Trophoblast cell (in vitro differentiated cells and primary cell): ENCODE measurements around the gene PSMD5.

Source experiments
- DNase-seq, 2 donors: peaks; one replicate each; pipeline ENCODE4 v3.0.0-alpha.2; 2016
- H2AFZ ChIP-seq: 2 replicates; pipeline ENCODE4 v1.6.1; 2013; ENCODE audit warnings: low read length, moderate library complexity, mild to moderate bottlenecking; ENCODE audit not compliant: insufficient read depth, poor library complexity
- H2AK5ac ChIP-seq: 2 replicates; pipeline ENCODE4 v1.6.1; 2013; ENCODE audit warnings: mild to moderate bottlenecking, low read length
- H2BK120ac ChIP-seq: 2 replicates; pipeline ENCODE4 v1.6.1; 2013; ENCODE audit warnings: low read length, mild to moderate bottlenecking, moderate library complexity; ENCODE audit not compliant: insufficient read depth, poor library complexity
- H2BK12ac ChIP-seq: 2 replicates; pipeline ENCODE4 v1.6.1; 2013; ENCODE audit warnings: mild to moderate bottlenecking, low read length, moderate library complexity
- H2BK5ac ChIP-seq: 2 replicates; pipeline ENCODE4 v1.6.1; 2013; ENCODE audit warnings: low read length, low read depth, moderate library complexity, mild to moderate bottlenecking; ENCODE audit not compliant: poor library complexity
- H3K14ac ChIP-seq: 2 replicates; pipeline ENCODE4 v1.6.1; 2013; ENCODE audit warnings: mild to moderate bottlenecking, low read length
- H3K18ac ChIP-seq: 2 replicates; pipeline ENCODE4 v1.6.1; 2013; ENCODE audit warnings: mild to moderate bottlenecking, low read length
- H3K23ac ChIP-seq: 2 replicates; pipeline ENCODE4 v1.6.1; 2013; ENCODE audit warnings: low read length
- H3K27ac ChIP-seq: 2 replicates; pipeline ENCODE4 v1.5.1; 2013; ENCODE audit warnings: low read depth, mild to moderate bottlenecking, inconsistent platforms, low read length, moderate library complexity
- H3K27me3 ChIP-seq: 2 replicates; pipeline ENCODE4 v1.6.1; 2013; ENCODE audit warnings: inconsistent platforms, mild to moderate bottlenecking, low read length, moderate library complexity; ENCODE audit not compliant: insufficient read depth
- H3K36me3 ChIP-seq, 2 experiments: 1 replicate in 1 of 2; 2 replicates in 1 of 2; pipeline ENCODE4 v1.6.1; 2013; ENCODE audit warnings: low read length in 2 of 2, mild to moderate bottlenecking in 2 of 2, moderate library complexity in 1 of 2; ENCODE audit not compliant: insufficient read depth in 2 of 2, control insufficient read depth in 1 of 2
- H3K4ac ChIP-seq: 2 replicates; pipeline ENCODE4 v1.6.1; 2013; ENCODE audit warnings: low read depth, mild to moderate bottlenecking, low read length, moderate library complexity
- H3K4me1 ChIP-seq, 2 experiments: 1 replicate in 1 of 2; 2 replicates in 1 of 2; pipeline ENCODE4 v1.6.1; 2013; ENCODE audit warnings: low read length in 2 of 2, mild to moderate bottlenecking in 2 of 2, moderate library complexity in 1 of 2; ENCODE audit not compliant: insufficient read depth in 2 of 2, control insufficient read depth in 1 of 2
- H3K4me2 ChIP-seq: 2 replicates; pipeline ENCODE4 v1.6.1; 2013; ENCODE audit warnings: inconsistent platforms, mild to moderate bottlenecking, low read length, moderate library complexity
- H3K4me3 ChIP-seq: 2 replicates; pipeline ENCODE4 v1.5.1; 2013; ENCODE audit warnings: mild to moderate bottlenecking, low read depth, low read length, inconsistent platforms
- H3K79me1 ChIP-seq: one replicate; pipeline ENCODE4 v1.6.1; 2013; ENCODE audit warnings: low read length
- H3K79me2 ChIP-seq: 2 replicates; pipeline ENCODE4 v1.6.1; 2013; ENCODE audit warnings: low read length, mild to moderate bottlenecking; ENCODE audit not compliant: control insufficient read depth, insufficient read depth, poor library complexity
- H3K9ac ChIP-seq: 2 replicates; pipeline ENCODE4 v1.6.1; 2013; ENCODE audit warnings: mild to moderate bottlenecking, low read length
- H3K9me3 ChIP-seq: 2 replicates; pipeline ENCODE4 v1.6.1; 2013; ENCODE audit warnings: low read depth, mild to moderate bottlenecking, control low read depth, inconsistent platforms, low read length; ENCODE audit not compliant: insufficient read depth
- H4K12ac ChIP-seq: 2 replicates; pipeline ENCODE4 v1.6.1; 2013; ENCODE audit warnings: low read depth, mild to moderate bottlenecking, low read length, moderate library complexity
- H4K8ac ChIP-seq: 2 replicates; pipeline ENCODE4 v1.6.1; 2013; ENCODE audit warnings: low read depth, mild to moderate bottlenecking, low read length, moderate library complexity
- H4K91ac ChIP-seq: one replicate; pipeline ENCODE4 v1.6.1; 2013; ENCODE audit warnings: low read depth, mild to moderate bottlenecking, low read length, moderate library complexity
- WGBS: extraction: QIAGEN DNeasy Blood & Tissue Kit; methylation state at CpG from one replicate; pipeline ENCODE4 v1.1.7; 2013; ENCODE audit warnings: missing lambda C conversion rate; ENCODE audit not compliant: insufficient read length, insufficient coverage; ENCODE audit errors: extremely low coverage; 5-methylcytosine and 5-hydroxymethylcytosine counted together

Gene PSMD5

DNA sequence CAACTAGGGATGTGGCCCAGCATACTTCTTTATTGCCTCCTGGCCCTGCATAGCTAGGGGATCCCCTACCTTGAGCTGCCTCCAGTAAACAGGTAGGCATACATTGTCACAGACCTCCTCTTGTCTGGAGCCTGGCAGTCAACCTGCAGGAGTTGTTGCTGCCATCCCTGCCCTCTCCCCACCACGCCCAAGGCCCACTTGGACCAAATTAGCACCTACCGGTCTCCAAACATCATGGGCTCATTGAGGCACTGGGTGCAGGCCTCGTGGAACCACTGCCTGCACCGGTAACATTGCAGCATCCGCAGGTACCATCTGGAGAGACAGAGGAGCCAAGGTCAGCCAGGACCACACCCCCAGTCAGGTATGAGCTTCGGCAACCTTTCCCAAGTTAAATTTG lies 23.9 kb upstream of the PSMD5 start:
- WGBS: no CpG with 5 or more reads among the region's 6 CpGs
- Histone ChIP-seq H3K9ac (no peak overlapping the region), H2BK12ac (no peak overlapping the region), H3K79me2 (peaks cover 2% of the 10 kb centered on the region), H3K18ac (no peak overlapping the region), H3K23ac (no peak overlapping the region), H4K8ac (no peak overlapping the region), H3K4me1 (peaks cover 2 to 4% of the 10 kb centered on the region in 2 experiments), H2AK5ac (no peak overlapping the region), H3K27ac (no peak overlapping the region), H2AFZ (no peak overlapping the region), H3K9me3 (peaks cover 8% of the 10 kb centered on the region), H2BK5ac (no peak overlapping the region), H4K91ac (no peak overlapping the region), H3K4me2 (no peak overlapping the region), H4K12ac (no peak overlapping the region), H2BK120ac (no peak overlapping the region), H3K79me1 (peaks cover 2% of the 10 kb centered on the region), H3K4me3 (no peak overlapping the region), H3K14ac (no peak overlapping the region), H3K36me3 (peaks cover 7 to 8% of the 10 kb centered on the region in 2 experiments), H3K4ac (no peak overlapping the region), H3K27me3 (no peaks in the 10 kb centered on the region)
- no peak for DNase-seq

DNA sequence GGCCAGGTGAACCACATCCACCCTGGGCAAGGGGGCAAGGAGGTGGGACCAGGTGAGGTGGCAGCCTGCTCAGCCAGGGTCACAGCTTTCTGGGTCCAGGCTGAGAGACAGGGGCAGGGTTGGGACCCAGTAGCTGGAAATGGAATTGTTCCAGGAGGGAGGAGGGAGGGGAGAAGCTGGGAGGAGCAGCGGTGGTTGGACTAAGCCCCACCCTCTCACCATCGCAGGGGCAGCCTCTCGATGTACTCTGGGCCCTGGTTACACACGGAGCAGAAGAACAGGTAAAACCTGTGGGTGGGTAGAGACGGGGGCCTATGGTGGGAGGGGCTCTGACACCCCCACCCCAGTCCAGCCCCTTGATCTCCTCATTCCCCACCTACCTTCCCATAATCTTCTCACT lies 23.1 kb upstream of the PSMD5 start:
- Histone ChIP-seq H3K27me3 (no peaks in the 10 kb centered on the region), H3K18ac (no peak overlapping the region), H3K4me1 (peaks cover 2 to 4% of the 10 kb centered on the region in 2 experiments), H3K9ac (no peak overlapping the region), H3K4me2 (no peak overlapping the region), H2AFZ (no peak overlapping the region), H3K23ac (no peak overlapping the region), H3K27ac (no peak overlapping the region), H3K36me3 (peaks cover 7 to 12% of the 10 kb centered on the region in 2 experiments), H3K4ac (no peak overlapping the region), H3K79me1 (peaks cover 2% of the 10 kb centered on the region), H4K91ac (no peak overlapping the region), H4K12ac (no peak overlapping the region), H2BK12ac (no peak overlapping the region), H3K9me3 (peaks cover 8% of the 10 kb centered on the region), H3K4me3 (no peak overlapping the region), H3K14ac (no peak overlapping the region), H2BK5ac (no peak overlapping the region), H4K8ac (no peak overlapping the region), H2AK5ac (no peak overlapping the region), H3K79me2 (peaks cover 2% of the 10 kb centered on the region), H2BK120ac (no peak overlapping the region)
- no peak for DNase-seq
- WGBS: no CpG with 5 or more reads among the region's 5 CpGs

DNA sequence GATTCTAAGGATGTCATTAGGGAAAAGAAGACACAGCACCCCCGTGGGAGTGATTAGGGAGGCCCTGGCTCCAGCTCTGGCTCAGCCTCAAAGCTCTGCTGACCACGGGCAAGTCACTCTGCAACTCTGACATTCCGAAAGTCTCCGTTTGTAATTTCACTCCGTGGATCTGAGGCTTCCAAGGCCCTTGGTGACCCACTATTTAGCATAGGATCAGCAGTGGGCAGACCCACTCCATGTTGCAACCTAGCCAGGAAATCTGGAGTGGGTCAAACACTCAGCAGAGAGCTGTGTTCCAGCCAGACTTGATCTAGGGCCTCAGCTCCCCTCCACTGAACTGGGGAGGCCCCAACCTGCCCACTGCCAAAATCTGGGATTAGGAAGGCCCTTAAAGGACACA lies 22.5 kb upstream of the PSMD5 start:
- no peak overlapping the region for H3K9ac ChIP-seq
- WGBS: no CpG with 5 or more reads among the region's 5 CpGs

DNA sequence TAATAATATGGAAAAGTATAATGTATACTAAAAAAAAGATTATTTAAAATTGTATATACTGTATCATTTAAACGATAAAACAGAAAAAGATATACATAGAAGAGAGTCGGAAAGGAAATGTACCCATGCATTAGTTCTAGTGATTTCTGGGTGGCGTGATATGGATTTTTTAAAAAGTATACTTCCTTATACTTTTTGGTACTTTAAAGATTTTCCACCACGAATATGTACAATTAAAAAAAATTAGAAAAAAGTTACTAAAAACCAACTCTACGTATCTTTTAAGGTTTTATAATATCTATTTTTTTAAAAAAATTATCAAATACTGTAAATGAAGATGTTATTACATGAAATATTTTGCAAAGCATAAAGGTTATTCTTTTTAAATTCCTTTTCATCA lies 22.0 kb upstream of the PSMD5 start:
- Histone ChIP-seq H3K4me3 (no peak overlapping the region), H3K27ac (no peak overlapping the region), H3K18ac (no peak overlapping the region), H3K14ac (no peak overlapping the region), H2AK5ac (no peak overlapping the region), H3K4ac (no peak overlapping the region), H3K79me2 (peaks cover 2% of the 10 kb centered on the region), H3K4me1 (peaks cover 2 to 4% of the 10 kb centered on the region in 2 experiments), H3K9ac (no peak overlapping the region), H3K23ac (no peak overlapping the region), H4K91ac (no peak overlapping the region), H3K27me3 (no peaks in the 10 kb centered on the region), H4K8ac (no peak overlapping the region), H3K36me3 (peaks cover 12 to 18% of the 10 kb centered on the region in 2 experiments), H3K9me3 (peaks cover 8% of the 10 kb centered on the region), H2BK5ac (no peak overlapping the region), H2BK120ac (no peak overlapping the region), H3K79me1 (peaks cover 2% of the 10 kb centered on the region), H2AFZ (no peak overlapping the region), H4K12ac (no peak overlapping the region), H2BK12ac (no peak overlapping the region), H3K4me2 (no peak overlapping the region)
- WGBS: no CpG with 5 or more reads among the region's 5 CpGs
- no peak for DNase-seq

More for the DNA sequence above, 22.5 kb upstream of the PSMD5 start:
- Histone ChIP-seq H3K9me3 (peaks cover 8% of the 10 kb centered on the region), H3K4me2 (no peak overlapping the region), H3K4me1 (peaks cover 2 to 4% of the 10 kb centered on the region in 2 experiments), H3K79me1 (peaks cover 2% of the 10 kb centered on the region), H2BK5ac (no peak overlapping the region), H2AK5ac (no peak overlapping the region), H3K4me3 (no peak overlapping the region), H3K14ac (no peak overlapping the region), H3K18ac (no peak overlapping the region), H2BK120ac (no peak overlapping the region), H3K23ac (no peak overlapping the region), H3K4ac (no peak overlapping the region), H4K8ac (no peak overlapping the region), H2AFZ (no peak overlapping the region), H3K79me2 (peaks cover 2% of the 10 kb centered on the region), H2BK12ac (no peak overlapping the region), H3K36me3 (peaks cover 10 to 15% of the 10 kb centered on the region in 2 experiments), H4K12ac (no peak overlapping the region), H3K27me3 (no peaks in the 10 kb centered on the region), H3K27ac (no peak overlapping the region), H4K91ac (no peak overlapping the region)
- DNase-seq: no peak
